CD4-positive, alpha-beta T cell treated with Interleukin-17A for 4 hours (primary cell): Measurements from ENCODE around the gene OAS3.
"Not testable (repeated sequence)": the region's sequence is repeated elsewhere in the genome, so short reads cannot be mapped to it uniquely, and the experiment has no call there.

Source experiments
- DNase-seq: peaks from one replicate; pipeline ENCODE4 v3.0.0-alpha.2; 2020; ENCODE audit warnings: mixed read lengths

OAS3 gene, protein sequence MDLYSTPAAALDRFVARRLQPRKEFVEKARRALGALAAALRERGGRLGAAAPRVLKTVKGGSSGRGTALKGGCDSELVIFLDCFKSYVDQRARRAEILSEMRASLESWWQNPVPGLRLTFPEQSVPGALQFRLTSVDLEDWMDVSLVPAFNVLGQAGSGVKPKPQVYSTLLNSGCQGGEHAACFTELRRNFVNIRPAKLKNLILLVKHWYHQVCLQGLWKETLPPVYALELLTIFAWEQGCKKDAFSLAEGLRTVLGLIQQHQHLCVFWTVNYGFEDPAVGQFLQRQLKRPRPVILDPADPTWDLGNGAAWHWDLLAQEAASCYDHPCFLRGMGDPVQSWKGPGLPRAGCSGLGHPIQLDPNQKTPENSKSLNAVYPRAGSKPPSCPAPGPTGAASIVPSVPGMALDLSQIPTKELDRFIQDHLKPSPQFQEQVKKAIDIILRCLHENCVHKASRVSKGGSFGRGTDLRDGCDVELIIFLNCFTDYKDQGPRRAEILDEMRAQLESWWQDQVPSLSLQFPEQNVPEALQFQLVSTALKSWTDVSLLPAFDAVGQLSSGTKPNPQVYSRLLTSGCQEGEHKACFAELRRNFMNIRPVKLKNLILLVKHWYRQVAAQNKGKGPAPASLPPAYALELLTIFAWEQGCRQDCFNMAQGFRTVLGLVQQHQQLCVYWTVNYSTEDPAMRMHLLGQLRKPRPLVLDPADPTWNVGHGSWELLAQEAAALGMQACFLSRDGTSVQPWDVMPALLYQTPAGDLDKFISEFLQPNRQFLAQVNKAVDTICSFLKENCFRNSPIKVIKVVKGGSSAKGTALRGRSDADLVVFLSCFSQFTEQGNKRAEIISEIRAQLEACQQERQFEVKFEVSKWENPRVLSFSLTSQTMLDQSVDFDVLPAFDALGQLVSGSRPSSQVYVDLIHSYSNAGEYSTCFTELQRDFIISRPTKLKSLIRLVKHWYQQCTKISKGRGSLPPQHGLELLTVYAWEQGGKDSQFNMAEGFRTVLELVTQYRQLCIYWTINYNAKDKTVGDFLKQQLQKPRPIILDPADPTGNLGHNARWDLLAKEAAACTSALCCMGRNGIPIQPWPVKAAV

DNA sequence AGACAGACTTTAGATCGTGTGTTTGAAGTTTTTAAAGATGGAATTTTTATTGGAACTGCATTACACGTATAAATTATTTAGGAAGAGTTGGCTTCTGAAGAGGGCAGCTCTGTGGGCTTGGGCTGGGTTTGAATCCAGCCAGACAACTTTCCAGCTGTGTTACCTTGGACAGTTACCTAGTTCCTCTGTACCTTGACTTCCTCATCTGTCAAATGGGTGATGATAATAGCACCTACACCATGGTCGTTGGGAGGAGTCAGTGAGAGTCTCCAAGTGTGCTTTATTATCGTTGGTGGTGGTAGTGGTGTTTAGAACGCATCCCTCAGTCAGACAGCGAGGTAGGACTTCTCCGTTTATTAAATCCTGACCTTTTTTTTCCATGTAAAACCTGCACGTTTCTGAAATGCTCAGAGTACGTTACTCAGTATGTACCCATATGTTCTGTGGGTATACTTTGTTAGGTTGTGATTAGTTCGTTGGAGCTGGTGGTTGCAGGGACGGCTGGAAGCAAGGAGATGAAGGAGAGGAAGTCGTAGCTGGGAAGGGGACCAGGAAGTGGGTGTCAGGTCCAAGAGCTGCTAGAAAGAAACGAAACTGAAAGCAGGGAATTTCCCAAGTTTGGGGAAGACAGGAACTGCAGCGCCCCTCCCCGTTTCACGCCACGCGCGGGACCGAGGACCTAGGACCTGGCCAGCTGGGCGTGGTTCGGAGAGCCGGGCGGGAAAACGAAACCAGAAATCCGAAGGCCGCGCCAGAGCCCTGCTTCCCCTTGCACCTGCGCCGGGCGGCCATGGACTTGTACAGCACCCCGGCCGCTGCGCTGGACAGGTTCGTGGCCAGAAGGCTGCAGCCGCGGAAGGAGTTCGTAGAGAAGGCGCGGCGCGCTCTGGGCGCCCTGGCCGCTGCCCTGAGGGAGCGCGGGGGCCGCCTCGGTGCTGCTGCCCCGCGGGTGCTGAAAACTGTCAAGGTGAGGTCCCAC is at the start of gene OAS3:
TSS of gene OAS3 (plus strand) at position 734 of the 979 bp plus-strand sequence. CDS start at position 791, 57 bp downstream.
- peak; percentile 73 for DNase-seq

DNA sequence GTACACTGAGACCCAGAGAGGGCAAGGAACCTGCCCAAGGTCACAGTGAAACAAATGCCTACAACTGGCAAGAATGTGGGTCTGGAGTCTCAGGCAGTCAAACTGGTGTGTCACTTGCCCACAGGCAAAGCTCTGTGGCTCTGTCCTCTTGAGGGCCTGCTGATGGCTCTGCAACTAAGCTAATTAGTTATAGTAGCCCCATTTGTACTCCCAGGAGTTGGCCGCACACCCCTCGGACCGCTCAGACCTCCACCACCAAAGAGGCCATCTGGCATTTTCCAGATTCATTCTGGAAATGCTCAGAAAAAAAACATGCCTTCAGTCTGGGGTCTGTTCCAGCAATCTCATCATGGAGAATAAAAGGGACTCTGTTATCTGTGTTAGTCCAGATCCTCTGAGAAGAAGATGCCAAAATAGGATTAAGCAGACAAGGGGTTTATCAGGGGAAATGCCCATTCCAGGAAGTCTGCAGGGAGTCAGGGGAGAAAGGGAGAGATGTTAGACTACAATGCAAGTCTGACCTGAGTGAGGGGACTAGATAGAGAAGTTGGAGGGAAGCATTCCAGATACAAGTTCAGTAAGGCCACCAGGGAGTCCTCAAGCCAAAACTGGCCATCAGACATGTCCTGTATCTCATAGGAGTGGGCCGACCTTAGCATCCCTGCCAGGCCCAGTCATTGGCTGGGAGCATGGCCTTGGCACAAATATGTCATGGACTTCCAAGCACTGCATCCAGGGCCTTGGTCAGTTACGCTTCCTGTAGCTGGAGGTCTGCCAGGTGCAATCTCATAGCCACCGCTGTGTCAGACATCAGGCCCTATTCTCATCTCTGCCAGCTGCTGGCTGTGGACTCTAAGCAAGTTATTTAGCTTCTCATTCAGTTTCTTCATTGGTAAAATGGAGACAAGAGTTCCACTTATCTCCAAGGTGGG is 46.9 kb upstream of the OAS3 start:
- no peak for DNase-seq

DNA sequence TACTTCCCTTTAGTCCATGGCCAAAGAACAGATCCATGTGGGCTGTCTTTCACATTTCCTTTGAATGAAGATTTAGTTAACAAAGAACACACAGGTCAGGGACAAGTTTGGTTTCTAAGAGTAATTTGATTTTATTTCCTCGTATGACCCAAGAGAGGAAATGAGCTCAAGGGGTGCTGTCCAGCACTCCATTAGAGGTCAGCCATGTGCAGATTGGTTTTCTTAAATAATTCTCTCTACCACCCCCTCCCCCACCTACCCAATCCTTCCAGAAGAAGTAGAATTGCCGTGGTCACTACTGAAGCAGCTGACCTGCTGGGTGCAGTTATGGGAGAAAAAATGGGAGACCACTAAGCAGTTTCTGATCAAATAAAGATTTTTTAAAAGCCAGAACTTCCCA is 45.4 kb upstream of the OAS3 start:
- DNase-seq = no peak

- DNase-seq = no peak
These were observed 44.1 kb upstream of the OAS3 start for GRCh38 chr12:112894128-112894527.

- DNase-seq = no peak
These were observed 39.9 kb upstream of the OAS3 start for GRCh38 chr12:112898380-112898779.

DNA sequence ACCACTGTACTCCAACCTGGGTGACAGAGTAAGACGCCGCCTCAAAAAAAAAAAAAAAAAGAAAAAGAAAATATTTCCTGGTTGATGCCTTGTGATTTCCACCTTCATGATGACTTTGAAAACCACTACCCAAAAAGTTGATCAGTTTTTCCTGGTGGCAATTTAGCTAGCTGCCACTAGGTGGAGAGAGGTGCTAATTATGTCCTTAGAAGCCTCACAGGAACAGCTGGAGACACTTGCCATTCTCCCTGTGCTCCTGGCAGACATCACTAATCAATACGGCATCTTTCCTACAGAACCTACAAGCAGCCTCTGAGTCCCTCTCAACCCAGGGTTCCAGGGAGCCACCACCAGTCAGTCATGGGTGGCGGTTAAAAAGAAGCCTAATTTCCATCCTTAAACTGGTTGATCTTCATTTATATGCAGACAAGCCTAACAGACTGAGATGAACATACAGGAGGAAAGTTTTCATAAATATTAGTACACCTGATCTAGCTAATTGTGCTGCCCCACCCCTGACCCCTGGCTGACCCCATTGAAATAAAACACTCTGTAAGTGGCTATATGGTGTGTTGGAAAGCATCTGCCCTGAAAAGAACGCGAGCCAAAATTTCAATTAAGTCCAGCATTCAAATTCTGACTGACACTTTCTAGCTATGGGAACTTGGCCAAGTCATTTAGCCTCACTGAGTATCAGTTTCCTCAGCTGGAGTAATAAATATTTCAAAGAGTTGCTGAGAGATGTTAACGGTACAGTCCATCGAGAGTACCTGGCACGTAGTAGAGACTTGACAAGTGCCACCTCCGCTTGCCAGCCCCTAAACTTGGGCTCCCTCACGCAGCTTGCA is 37.8 kb upstream of the OAS3 start:
- DNase-seq = peak; percentile 61

- no peak for DNase-seq
These were observed 37.0 kb upstream of the OAS3 start for GRCh38 chr12:112901271-112901670.

GRCh38 chr12:112904571-112904970 is 33.7 kb upstream of the OAS3 start:
- no peak for DNase-seq

DNA sequence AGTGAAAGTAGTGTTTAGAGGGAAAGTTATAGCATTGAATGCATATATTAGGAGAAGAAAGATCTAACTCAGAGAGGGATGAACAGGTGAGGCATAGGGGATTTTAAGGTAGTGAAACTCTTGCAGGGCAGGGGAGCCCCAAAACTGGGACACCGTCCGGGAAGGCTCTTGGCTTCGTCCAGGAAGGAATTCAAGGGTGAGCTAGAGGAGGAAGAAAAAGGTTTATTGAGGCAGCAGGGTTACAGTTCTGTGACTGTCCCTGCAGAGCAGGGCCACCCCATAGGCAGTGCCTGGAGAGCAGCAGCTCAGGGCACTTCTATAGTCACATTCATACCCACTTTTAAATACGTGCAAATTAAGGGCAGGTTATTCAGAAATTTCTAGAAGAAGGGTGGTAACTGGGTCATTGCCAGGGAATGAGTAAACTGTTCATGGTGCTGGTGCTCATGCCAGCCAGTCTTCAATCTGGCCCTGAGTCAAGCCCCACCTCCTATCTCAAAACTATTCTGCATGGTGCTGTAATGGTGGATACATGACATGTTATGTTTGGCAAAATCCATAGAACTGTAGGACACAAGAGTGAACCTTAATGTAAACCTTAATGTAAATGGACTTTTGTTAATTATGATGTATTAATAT is 32.7 kb upstream of the OAS3 start:
- no peak for DNase-seq

- peak; percentile 43 for DNase-seq
These were observed 31.4 kb upstream of the OAS3 start, which contains the start of gene OAS1 for GRCh38 chr12:112906712-112907414. TSS of gene OAS1 (plus strand) at chr12:112906962. CDS start at chr12:112907040, 78 bp downstream.

DNA sequence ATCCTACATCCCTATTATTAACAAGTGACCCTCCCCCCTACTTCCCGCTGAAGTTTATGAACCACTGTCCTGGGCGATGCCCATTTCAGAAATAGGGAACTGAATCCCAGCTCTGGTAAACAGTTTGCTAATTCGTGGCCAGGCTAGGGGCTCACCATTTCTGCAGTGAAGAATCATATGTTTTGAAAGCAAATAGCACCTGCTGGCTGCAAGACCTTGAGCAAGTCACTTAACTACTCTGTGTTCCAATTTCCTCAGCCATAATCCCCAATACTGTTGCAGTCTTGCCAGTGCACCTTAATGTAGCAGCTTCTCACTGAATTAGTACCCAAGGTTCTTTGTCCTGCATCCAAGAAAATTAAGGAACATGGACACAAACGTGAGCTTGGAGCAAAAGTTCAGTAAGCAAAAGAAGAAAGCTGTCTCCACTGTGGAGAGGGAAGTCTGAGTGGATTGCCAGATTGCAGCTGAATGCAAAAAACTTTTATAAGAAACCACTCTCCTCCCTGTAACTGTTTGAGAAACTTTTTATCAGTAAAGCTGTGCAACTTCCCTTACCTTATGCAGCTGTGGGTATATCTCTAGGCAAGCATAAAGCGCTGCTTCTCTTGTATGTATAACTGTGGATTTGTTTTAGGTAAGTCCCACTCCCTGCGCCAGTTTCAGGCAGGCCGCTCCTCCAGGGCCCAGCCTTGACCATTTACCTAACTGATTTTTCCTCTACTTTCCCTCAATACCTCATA is 30.7 kb upstream of the OAS3 start:
- DNase-seq = peak; percentile 12

DNA sequence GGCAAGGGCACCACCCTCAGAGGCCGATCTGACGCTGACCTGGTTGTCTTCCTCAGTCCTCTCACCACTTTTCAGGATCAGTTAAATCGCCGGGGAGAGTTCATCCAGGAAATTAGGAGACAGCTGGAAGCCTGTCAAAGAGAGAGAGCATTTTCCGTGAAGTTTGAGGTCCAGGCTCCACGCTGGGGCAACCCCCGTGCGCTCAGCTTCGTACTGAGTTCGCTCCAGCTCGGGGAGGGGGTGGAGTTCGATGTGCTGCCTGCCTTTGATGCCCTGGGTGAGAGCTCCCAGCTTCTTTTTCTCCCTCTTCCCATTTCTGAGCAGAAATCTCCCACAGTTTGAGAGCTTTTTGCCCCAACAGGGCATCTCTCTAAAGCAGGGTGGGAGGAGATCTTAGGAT is 29.7 kb upstream of the OAS3 start:
- DNase-seq = peak; percentile 44

GRCh38 chr12:112909693-112910092 is 28.6 kb upstream of the OAS3 start:
- no peak for DNase-seq

GRCh38 chr12:112913038-112913688 is 25.1 kb upstream of the OAS3 start:
- DNase-seq = no peak

DNA sequence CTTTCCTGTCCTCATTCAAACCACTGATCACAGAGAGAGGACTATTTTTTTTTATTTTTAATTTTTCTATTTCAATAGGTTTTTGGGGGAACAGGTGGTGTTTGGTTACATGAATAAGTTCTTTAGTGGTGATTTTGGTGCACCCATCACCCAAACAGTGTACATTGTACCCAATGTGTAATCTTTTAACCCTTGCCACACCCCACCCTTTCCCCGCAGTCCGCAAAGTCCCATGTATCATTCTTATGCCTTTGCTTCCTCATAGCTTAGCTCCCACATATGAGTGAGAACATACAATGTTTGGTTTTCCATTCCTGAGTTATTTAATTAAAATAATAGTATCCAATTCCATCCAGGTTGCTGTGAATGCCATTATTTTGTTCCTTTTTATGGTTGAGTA is 24.4 kb upstream of the OAS3 start:
- not testable (repeated sequence) for DNase-seq

GRCh38 chr12:112916270-112916669 is 22.0 kb upstream of the OAS3 start:
- no peak for DNase-seq

GRCh38 chr12:112919121-112919520 is 19.2 kb upstream of the OAS3 start:
- DNase-seq = no peak
